Hepatocyte (in vitro differentiated cells): ENCODE results near the gene CRACDL. TPM values are rescaled to one million over a fixed set of nuclear protein-coding genes. Genes with fewer than 3 reads are reported as not detected.

Experiments used
- DNase-seq: peaks from one replicate; pipeline ENCODE4 v3.0.0-alpha.2; 2016; ENCODE audit warnings: low spot score
- H2AFZ ChIP-seq: fragments of 200-600 bp; sonication (generic); 2 replicates; pipeline ENCODE4 v1.6.0; 2016; ENCODE audit warnings: antibody characterized with exemption, mild to moderate bottlenecking
- H3K27ac ChIP-seq: fragments of 200-600 bp; sonication (generic); 2 replicates; pipeline ENCODE4 v1.5.1; 2016; ENCODE audit warnings: mild to moderate bottlenecking
- H3K27me3 ChIP-seq: fragments of 200-600 bp; sonication (generic); 2 replicates; pipeline ENCODE4 v1.6.1; 2016
- H3K36me3 ChIP-seq: fragments of 200-600 bp; sonication (generic); replicated peaks from 2 replicates; pipeline ENCODE4 v1.5.1; 2016; ENCODE audit warnings: low read depth; ENCODE audit not compliant: insufficient read depth
- H3K4me1 ChIP-seq: fragments of 200-600 bp; sonication (generic); 2 replicates; pipeline ENCODE4 v1.5.1; 2016; ENCODE audit warnings: mild to moderate bottlenecking, moderate library complexity; ENCODE audit not compliant: insufficient read depth
- H3K4me2 ChIP-seq: fragments of 200-600 bp; sonication (generic); 2 replicates; pipeline ENCODE4 v1.6.0; 2016
- H3K4me3 ChIP-seq: fragments of 200-600 bp; sonication (generic); 2 replicates; pipeline ENCODE4 v1.5.1; 2016; ENCODE audit warnings: mild to moderate bottlenecking
- H3K79me2 ChIP-seq: fragments of 200-600 bp; sonication (generic); 2 replicates; pipeline ENCODE4 v1.6.0; 2017; ENCODE audit warnings: mild to moderate bottlenecking
- H3K9me2 ChIP-seq: fragments of 200-600 bp; sonication (generic); replicated peaks from 2 replicates; pipeline ENCODE4 v1.6.0; 2017; ENCODE audit warnings: mild to moderate bottlenecking; ENCODE audit not compliant: insufficient read depth
- H3K9me3 ChIP-seq: fragments of 200-600 bp; sonication (generic); 2 replicates; pipeline ENCODE4 v1.5.1; 2016; ENCODE audit warnings: low read depth, mild to moderate bottlenecking
- H4K20me1 ChIP-seq: fragments of 200-600 bp; sonication (generic); 2 replicates; pipeline ENCODE4 v1.6.0; 2016; ENCODE audit warnings: mild to moderate bottlenecking; ENCODE audit not compliant: insufficient read depth, poor library complexity, severe bottlenecking
- EZH2 ChIP-seq: fragments of 200-600 bp; sonication (generic); IDR thresholded peaks from 2 replicates; pipeline ENCODE4 v1.6.1; 2016; ENCODE audit warnings: antibody characterized with exemption, mild to moderate bottlenecking, borderline replicate concordance
- EZH2phosphoT487 ChIP-seq: fragments of 200-600 bp; sonication (generic); IDR thresholded peaks from one replicate; pipeline ENCODE4 v1.6.1; 2018; ENCODE audit warnings: antibody characterized with exemption, mild to moderate bottlenecking, low read depth, moderate library complexity; ENCODE audit not compliant: unreplicated experiment, severe bottlenecking
- WGBS: methylation state at CpG from one replicate; pipeline ENCODE4 v1.1.6; 2016; ENCODE audit warnings: low lambda C conversion rate; ENCODE audit errors: missing lambda C conversion rate; 5-methylcytosine and 5-hydroxymethylcytosine counted together
- polyA plus RNA-seq: library from polyadenylated mRNA; unstranded; fragments of >200 nt; fragmentation: Nextera tagmentation; extraction: Ambion mirVana; gene quantifications from 2 replicates; pipeline ENCODE4 v1.2.1, GENCODE V29; 2016
- total RNA-seq: library from RNA; depleted of rRNA; stranded (reverse); fragments of >200 nt; gene quantifications from 2 replicates; pipeline ENCODE4 v1.2.3, GENCODE V29; 2014
- TF ChIP-seq, protein P1 (sequence below): fragments of 200-600 bp; sonication (generic); IDR thresholded peaks from 2 replicates; pipeline ENCODE4 v1.5.1; 2016; ENCODE audit warnings: antibody characterized with exemption, mild to moderate bottlenecking; ENCODE audit not compliant: poor library complexity

Gene CRACDL
- total and polyA plus RNA-seq, 2 experiments from 2014 or later = 0.47 to 1.4 TPM

DNA sequence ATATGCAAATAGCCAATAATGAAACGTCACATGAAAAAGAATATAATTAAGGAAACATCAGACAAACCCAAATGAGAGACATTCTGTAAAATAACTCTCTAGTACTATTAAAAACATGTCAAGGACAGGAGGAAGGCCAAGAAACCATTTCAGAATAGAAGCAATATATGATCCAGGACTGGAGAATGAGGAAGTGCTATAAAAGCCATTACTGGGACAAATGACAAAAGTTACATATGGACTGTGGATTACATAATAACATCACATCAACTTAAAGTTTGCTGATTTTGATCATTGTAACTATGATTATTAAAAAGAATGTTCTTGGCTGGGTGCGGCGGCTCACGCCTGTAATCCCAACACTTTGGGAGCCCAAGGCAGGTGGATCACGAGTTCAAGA is 81.3 kb downstream of the CRACDL start:
- Histone ChIP-seq H3K27me3 (no peaks in the 10 kb centered on the region), H3K79me2 (no peaks in the 10 kb centered on the region), H4K20me1 (no peaks in the 10 kb centered on the region), H3K9me3 (no peaks in the 10 kb centered on the region), H3K4me2 (no peak overlapping the region), H3K9me2 (no peaks in the 10 kb centered on the region), H2AFZ (no peak overlapping the region), H3K27ac (no peak overlapping the region), H3K4me1 (no peaks in the 10 kb centered on the region), H3K4me3 (no peak overlapping the region), H3K36me3 (no peaks in the 10 kb centered on the region)
- DNase-seq = no peak
- TF ChIP-seq EZH2 (no peak), EZH2phosphoT487 (no peak)
- TF ChIP-seq, protein P1, sequence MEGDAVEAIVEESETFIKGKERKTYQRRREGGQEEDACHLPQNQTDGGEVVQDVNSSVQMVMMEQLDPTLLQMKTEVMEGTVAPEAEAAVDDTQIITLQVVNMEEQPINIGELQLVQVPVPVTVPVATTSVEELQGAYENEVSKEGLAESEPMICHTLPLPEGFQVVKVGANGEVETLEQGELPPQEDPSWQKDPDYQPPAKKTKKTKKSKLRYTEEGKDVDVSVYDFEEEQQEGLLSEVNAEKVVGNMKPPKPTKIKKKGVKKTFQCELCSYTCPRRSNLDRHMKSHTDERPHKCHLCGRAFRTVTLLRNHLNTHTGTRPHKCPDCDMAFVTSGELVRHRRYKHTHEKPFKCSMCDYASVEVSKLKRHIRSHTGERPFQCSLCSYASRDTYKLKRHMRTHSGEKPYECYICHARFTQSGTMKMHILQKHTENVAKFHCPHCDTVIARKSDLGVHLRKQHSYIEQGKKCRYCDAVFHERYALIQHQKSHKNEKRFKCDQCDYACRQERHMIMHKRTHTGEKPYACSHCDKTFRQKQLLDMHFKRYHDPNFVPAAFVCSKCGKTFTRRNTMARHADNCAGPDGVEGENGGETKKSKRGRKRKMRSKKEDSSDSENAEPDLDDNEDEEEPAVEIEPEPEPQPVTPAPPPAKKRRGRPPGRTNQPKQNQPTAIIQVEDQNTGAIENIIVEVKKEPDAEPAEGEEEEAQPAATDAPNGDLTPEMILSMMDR = no peak
- 93% methylated on average over 5 of the region's 5 CpGs for WGBS

DNA sequence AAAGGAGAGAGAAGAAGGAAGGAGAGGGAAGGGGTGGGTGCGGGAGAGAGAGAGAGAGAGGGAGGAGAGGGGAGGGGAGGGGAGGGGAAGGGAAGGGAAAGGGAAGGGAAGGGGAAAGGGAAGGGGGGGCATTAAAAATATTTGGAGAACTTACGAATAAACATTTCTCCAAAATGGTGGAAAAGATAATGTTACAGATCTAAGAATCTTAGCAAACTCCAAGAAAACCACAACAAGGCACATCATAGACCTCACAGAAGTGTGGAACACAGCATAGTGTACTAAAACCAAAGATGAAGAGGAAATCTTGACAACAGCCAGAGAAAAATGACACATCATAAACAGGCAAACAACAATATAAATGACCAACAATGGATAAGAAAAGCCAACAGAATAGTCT is 83.1 kb downstream of the CRACDL start:
- no peak for TF ChIP-seq EZH2phosphoT487
- Histone ChIP-seq H2AFZ (no peak overlapping the region), H3K4me2 (no peak overlapping the region), H3K27me3 (no peaks in the 10 kb centered on the region), H4K20me1 (no peaks in the 10 kb centered on the region), H3K4me3 (no peak overlapping the region), H3K9me3 (no peaks in the 10 kb centered on the region), H3K27ac (no peak overlapping the region), H3K4me1 (no peaks in the 10 kb centered on the region), H3K79me2 (no peaks in the 10 kb centered on the region), H3K36me3 (no peaks in the 10 kb centered on the region), H3K9me2 (no peaks in the 10 kb centered on the region)
- DNase-seq = no peak
- WGBS = no CpG with 5 or more reads among the region's 2 CpGs

DNA sequence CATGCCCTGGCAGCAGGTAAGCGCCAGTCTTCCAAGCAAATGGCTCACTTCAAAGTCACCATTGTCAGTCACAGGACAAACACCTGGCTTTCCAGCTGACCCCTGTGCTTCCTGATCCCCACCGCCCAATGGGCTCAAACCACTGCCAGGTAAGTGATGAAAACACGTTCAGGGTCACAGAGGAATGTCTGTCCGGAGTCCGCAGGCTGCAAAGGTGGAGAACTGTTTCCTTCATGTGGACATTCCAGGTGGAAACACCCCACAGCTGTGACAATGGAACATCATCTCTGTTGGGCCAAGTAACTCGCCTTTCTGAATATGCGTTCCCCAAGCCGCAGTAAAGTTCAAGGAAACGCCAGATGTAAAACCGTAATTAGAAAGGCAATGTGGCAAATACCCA is 86.0 kb downstream of the CRACDL start:
- no peaks in the 10 kb centered on the region for H3K9me3 ChIP-seq
- no peak overlapping the region for H3K27ac ChIP-seq
- H4K20me1 ChIP-seq = no peaks in the 10 kb centered on the region
- H2AFZ ChIP-seq = no peak overlapping the region
- 75% methylated on average over 10 of the region's 10 CpGs for WGBS
- DNase-seq = no peak
- H3K4me2 ChIP-seq = no peak overlapping the region
- H3K27me3 ChIP-seq = no peaks in the 10 kb centered on the region
- no peaks in the 10 kb centered on the region for H3K79me2 ChIP-seq
- no peak overlapping the region for H3K4me3 ChIP-seq
- no peaks in the 10 kb centered on the region for H3K4me1 ChIP-seq
- H3K36me3 ChIP-seq = no peaks in the 10 kb centered on the region
- H3K9me2 ChIP-seq = no peaks in the 10 kb centered on the region
- no peak for TF ChIP-seq EZH2
- TF ChIP-seq, protein P1 = no peak
- TF ChIP-seq EZH2phosphoT487 = no peak

DNA sequence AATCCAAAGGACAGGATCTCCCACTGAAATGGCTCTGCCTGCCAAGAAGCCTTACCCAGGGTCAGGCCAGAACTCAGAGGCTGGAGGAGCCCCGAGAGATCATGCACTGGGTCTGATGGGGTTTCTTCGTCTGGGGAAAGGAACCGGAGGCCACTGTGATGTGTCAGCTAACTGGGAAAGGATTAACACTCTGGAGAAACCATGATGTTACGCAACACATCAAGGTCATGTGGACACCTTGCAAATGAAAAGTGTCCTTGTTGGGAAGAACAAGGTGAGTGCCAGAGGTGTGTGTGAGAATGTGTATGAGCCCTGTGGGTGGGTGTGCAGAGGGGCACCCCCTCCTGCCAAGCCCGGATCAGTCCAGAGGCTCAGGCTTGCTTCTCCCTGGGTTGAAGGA is 86.9 kb downstream of the CRACDL start:
- H3K9me2 ChIP-seq = no peaks in the 10 kb centered on the region
- no peaks in the 10 kb centered on the region for H3K9me3 ChIP-seq
- no peak for TF ChIP-seq EZH2phosphoT487
- TF ChIP-seq, protein P1 = no peak
- TF ChIP-seq EZH2 = no peak
- no peaks in the 10 kb centered on the region for H3K27me3 ChIP-seq
- no peak overlapping the region for H2AFZ ChIP-seq
- no peak overlapping the region for H3K27ac ChIP-seq
- DNase-seq = no peak
- no peaks in the 10 kb centered on the region for H4K20me1 ChIP-seq
- H3K79me2 ChIP-seq = no peaks in the 10 kb centered on the region
- H3K4me1 ChIP-seq = no peaks in the 10 kb centered on the region
- no peak overlapping the region for H3K4me2 ChIP-seq
- no peak overlapping the region for H3K4me3 ChIP-seq
- H3K36me3 ChIP-seq = no peaks in the 10 kb centered on the region
- WGBS = 86% methylated on average over 5 of the region's 5 CpGs
